Measurements from ENCODE around the gene IFI30.
"Not testable (repeated sequence)": the region's sequence is repeated elsewhere in the genome, so short reads cannot be mapped to it uniquely, and the experiment has no call there.

The IFI30 gene

DNA sequence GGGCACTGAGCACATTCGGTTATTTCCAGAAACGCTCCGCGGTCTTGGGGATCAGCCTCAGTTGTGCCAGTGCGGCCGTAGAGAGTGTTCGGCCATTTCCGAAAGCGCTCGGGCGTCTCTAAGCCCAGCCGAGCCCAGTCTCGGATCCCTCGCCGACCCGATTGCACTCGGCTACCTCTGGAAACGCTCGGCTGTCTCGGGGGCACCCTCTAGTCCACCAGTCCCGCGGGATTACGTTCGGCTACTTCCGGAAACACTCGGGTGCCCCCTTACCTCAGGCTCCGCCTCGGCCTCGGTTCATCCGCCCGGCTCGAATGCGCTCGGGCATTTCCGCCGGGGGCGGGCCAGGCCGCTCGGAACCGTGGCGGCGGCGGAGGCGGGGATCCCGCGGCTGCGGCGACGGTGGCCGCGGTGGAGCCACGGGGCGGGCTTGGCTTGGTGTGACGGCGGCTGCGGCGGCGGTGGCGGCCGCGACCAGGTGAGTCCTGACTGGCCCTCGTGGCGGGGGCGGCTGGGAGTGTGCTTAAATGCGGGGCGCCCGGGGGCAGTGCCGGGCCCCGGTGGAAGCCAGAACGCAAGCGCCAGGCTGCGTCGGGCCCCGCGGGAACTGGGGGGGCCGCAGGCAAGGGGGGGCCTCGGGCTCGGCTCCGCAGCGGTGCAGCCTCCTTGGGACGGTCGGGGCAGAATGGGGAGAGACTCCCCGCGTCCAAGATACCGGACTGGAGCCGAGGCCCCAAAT is 20.6 kb upstream of the IFI30 start, which contains the start of gene PIK3R2:
Gene PIK3R2, plus strand, starts transcription at position 347 of the 739 bp plus-strand sequence. CDS start 2,717 bp downstream, outside the sequence.
- peak; percentile 96 for DNase-seq (ENCODE audit: low read depth)

DNA sequence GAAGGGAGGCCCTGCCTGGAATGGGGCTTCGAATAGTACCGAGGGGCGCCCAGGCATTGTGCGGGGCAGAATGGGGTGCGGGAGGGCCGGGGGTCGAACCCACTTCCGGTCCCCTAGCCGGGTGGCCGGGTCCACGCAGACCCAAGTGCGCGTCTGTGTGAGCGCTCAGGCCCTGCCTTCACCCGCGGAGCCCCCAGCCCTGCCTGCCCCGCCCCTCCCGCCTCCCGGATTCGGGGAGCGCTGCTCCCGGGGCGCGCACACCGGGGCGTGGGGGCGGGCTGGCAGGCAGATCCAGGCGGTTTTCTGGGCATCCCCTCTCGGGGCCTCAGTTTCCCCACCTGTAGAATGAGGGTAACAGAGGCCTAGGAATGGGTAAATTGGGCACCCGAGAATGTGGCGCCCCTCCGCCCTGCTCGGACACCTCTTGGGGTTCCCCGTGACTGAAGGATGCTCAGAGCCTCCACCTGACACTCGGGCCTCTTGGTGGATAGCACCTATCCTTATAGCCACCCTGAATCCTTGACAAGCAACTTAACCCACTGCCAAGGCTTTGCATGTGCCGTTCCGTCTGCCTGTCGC is 20.0 kb upstream of the IFI30 start:
- no peak for DNase-seq (ENCODE audit: low read depth)

DNA sequence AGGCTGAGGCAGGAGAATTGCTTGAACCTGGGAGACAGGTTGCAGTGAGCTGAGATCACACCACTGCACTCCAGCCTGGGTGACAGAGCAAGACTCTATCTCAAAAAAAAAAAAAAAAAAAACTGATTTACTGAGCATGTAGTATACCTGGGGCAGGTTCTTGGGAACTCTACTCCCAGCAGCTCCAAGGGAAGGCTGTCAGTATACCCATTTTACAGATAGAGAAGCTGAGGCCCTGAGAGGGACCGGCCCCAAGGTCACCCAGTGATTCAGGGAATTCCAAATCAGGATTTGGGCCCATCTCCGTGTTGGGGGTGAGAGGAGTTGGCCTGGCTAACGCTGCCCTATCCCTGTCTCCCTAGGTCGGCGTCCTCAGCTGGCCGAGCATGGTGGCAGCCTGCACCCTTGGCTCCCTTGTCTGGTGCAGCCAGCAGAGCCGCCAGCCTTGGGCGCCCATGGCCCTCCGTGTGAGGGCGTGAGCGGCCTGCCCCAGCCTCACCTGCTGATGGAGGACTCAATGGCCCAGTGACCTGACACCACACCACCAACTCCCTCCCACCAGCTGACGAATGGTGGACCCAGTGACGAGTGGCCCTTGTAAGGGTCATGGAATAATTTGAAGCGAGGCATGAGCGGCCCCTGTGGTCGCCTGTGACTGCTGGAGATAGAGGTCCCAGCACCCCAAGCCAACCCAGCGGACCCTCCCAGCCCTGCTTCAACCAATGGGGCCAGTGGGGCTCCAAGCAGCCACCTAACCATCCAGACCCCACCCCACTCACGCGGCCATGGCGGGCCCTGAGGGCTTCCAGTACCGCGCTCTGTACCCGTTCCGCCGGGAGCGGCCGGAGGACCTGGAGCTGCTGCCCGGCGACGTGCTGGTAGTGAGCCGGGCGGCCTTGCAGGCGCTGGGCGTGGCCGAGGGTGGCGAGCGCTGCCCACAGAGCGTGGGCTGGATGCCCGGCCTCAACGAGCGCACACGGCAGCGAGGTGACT is 18.2 kb upstream of the IFI30 start:
- DNase-seq (ENCODE audit: low read depth), result no peak

DNA sequence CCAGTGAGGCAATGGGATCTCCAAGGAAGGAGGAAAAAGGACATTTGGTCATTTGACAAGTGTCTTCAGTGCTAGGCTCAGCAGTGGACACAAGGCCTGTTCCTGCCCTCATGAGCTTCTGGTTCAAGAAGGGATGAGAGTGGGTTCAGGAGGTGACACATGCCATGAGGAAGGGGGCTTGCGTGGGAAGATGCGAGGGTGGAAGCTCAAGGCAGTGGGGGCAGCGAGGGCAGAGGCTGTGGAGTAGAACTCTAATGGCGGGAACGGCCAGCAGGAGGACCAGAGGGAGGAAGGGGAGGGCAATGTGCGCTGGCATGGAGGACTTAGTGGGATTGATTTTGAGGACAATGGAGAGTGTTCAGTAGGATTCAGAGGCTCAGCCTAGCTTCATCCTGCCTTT is 17.3 kb upstream of the IFI30 start:
- no peak for DNase-seq (ENCODE audit: low read depth)

DNA sequence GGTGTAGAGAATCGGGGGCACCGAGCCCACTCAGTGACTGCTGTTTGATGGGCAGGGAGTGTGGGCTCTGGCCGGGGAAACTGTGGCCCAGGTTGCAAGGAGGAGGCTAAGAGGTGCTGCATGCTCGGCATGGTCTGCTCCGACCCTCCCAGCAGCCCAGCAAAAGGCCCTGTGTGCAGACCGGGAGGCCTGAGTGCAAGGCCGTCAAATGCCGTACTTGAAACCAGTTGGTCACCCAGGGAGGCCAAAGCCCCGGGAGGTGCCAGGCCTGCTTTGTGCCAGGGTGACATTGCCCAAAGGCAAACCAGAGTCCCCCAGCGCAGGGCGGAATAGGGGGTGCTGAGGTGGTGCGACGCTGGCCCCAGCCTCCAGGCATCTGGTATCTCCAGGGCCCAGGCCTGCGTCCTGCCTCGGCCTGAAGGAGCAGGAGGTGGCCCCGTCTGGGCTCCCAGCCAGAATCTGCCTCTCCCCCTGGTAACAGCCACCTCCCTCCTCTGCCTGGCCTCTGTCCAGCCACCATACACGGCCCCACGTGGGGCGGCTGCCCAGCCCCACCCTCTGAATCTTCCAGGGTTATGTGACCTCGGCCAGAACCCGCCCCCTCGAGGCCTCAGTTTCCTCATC is 16.7 kb upstream of the IFI30 start:
- no peak for DNase-seq (ENCODE audit: low read depth)

DNA sequence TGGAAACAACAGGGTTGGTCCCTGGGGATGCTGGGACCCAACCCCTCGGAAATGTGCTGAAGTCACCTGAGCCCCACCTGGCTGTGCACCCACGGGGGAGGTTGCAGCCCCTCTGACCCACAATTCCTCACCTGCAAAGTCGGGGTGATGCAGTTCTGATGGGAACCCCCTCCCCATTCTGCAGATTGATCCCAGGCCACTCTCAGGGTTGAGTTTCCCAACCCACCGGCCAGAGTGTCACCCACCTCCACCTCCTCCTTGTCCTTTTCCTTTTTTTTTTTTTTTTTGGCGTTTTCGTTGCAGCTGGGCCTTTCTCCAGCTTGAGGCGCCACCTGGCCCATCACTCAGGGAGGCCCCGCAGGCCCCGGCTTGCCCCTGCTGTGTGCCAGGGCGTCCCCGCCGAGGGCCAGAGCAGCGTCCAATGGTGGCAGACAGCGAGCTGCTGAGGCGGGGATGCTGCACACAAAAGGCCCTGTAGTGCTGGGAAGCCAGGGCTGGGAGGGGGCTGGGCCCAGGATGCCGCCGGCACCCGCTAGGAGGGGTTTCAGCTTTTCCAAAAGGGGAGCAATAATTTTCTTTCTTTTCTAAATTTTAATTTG is 16.0 kb upstream of the IFI30 start:
- no peak for DNase-seq (ENCODE audit: low read depth)

DNA sequence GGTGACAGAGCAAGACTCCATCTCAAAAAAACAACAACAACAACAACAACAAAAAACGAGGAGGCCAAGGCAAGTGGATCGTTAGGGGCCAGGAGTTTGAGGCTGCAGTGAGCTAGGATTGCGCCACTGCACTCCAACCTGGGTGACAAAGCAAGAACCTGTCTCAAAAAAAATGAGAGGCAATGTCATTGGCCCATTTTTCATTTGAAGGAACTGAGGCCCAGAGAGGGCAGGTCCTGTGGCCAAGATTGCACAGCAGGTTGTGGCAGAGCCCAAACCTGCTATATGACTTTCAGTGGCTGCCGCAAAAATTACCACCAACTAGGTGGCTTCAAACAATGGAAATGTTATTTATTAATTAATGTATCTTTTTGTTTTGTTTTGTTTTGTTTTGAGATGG is 15.1 kb upstream of the IFI30 start:
- DNase-seq (ENCODE audit: low read depth), result no peak

DNA sequence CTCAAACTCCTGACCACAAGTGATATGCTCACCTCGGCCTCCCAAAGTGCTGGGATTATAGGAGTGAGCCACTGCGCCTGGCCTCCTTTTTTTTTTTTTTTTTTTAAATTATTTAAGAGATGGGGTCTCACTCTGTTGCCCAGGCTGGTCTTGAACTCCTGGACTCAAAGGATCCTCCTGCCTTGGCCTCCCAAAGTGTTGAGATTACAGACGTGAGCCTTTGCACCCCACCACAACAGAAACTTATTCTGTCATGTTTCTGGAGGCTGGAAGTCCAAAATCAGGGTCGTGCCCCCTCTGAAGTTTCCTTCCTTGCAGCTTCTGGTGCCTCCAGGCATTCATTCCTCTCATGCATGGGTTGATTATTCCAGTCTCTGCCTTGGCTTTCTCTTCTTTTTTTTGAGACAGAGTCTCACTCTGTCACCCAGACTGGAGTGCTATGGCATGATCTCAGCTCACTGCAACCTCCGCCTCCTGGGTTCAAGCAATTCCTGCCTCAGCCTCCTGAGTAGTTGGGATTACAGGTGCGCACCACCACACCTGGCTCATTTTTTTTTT is 14.5 kb upstream of the IFI30 start:
- not testable (repeated sequence) for DNase-seq (ENCODE audit: low read depth)

DNA sequence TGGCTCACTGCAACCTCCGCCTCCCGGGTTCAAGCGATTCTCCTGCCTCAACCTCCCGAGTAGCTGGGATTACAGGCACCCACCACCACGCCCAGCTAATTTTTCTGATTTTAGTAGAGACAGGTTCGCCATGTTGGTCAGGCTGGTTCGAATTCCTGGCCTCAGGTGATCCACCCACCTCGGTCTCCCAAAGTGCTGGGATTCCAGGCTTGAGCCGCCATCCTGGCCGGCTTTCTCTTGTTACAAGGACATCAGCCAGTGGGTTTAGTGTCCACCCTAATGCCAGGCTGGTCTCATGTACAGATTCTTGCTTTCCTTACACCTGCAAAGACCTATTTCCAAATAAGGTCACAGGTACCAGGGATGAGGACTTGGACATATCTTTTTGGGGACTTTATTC is 13.8 kb upstream of the IFI30 start:
- no peak for DNase-seq (ENCODE audit: low read depth)

DNA sequence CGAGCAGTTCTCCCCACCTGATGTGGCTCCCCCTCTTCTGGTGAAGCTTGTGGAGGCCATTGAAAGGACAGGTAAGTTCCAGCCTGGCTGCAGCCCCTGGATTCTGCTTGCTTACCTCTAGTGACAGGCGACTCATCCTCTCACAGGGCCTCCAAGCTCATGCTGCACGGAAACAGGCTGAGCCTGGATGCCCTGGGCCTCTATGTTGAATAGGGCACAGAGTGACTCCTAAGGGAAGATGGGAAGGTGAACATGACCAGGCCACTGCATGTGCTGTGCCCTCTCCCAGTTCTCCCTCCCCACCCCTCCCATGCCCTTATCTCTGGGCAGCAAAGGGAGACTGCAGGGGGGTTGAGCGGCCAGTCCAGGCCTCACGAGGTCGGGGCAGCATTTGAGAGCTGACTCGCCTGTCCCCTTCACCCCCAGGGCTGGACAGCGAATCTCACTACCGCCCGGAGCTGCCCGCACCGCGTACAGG is 13.1 kb upstream of the IFI30 start:
- DNase-seq (ENCODE audit: low read depth), result no peak

DNA sequence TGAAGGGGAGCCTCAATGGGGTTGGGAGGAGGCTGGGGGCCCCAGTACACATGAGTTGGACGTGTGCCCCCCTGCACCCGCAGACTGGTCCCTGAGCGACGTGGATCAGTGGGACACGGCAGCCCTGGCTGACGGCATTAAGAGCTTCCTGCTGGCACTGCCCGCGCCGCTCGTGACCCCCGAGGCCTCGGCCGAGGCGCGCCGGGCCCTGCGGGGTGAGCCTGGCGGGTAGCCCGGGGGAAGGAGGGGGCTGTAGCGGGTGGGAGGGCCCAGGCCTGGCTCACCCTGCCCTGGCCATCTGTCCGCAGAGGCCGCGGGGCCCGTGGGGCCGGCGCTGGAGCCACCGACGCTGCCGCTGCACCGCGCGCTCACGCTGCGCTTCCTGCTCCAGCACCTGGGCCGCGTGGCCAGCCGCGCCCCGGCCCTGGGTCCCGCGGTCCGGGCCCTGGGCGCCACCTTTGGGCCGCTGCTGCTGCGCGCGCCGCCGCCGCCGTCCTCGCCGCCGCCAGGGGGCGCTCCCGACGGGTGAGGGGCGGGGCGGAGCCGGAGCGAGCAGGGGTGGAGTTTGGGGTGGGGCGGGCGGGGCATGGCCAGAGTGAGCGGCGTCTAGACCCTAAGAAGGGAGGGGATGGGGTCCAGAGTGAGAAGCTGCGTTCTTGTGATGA is 12.5 kb upstream of the IFI30 start:
- no peak for DNase-seq (ENCODE audit: low read depth)

DNA sequence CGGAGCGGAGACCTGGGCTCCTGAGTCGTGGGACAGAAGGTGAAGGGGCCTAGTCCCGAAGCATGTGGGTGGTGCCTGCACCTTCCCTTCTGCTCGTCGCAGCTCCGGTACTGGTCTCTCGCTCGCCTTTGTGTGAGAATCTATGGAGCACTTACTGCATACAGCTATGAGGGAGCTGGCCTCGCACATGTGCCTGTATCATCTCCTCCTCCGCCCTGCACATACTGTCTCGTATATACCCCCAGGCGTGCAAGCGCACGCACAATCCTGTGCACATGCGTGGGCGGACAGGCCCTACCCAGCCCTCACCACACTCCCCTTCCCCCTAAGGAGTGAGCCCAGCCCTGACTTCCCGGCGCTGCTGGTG is 12.0 kb upstream of the IFI30 start:
- DNase-seq (ENCODE audit: low read depth), result no peak

DNA sequence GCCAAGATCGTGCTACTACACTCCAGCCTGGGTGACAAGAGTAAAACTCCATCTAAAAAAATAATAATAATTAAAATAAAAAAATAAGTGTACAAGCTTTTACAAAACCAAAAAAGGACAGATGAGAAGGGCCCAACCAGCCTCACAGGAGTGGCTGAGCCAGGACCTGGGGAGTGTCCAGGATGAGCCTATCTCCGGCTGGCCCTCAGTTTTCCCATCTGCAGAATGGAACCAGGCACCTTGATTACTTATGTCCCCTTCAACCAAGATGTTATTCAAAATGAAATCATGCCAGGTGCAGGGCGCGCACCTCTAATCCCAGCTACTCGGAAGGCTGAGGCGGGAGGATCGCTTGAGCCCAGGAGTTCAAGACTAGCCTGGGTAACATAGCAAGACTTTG is 9.5 kb upstream of the IFI30 start:
- DNase-seq (ENCODE audit: low read depth), result no peak

DNA sequence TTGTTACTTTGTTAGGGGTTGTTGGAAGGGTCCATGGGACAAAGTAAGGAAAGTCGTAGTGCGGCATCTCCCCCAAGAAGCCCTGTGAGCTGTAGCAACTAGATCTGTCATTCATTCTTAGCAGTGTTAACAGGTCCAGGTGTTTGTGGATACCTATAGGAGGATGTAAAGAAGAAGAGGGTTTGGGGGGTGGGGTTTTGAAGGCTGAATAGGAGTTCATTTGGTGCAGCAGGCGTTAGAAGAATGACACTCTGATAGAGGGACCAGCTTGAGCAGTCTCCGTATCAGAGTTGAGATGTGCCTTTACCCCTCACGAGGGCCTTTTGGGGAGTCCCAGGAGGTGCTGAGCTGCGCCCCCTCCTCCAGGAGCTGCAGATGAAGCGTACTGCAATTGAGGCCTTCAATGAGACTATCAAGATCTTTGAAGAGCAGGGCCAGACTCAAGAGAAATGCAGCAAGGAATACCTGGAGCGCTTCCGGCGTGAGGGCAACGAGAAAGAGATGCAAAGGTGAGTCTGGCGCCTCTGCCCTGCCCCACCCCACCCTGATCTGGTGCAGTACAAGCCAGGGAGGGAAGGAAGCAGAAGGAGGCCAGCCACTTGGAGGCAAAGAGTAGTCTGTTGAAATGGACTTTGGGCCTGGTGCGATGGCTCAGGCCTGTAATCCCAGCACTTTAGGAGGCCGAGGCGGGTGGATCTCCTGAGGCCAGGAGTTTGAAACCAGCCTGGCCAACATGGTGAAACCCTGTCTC is 7.6 kb upstream of the IFI30 start:
- no peak for DNase-seq (ENCODE audit: low read depth)

DNA sequence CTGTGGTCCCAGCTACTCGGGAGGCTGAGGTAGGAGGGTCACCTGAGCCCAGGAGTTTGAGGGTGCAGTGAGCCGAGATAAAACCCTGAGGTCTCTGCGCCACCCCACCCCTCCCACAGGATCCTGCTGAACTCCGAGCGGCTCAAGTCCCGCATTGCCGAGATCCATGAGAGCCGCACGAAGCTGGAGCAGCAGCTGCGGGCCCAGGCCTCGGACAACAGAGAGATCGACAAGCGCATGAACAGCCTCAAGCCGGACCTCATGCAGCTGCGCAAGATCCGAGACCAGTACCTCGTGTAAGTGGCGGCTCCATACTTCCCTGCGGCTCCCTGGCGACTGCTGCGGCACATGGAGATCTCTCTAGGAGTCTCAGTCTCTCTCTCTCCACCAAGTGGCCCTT is 6.6 kb upstream of the IFI30 start:
- no peak for DNase-seq (ENCODE audit: low read depth)

DNA sequence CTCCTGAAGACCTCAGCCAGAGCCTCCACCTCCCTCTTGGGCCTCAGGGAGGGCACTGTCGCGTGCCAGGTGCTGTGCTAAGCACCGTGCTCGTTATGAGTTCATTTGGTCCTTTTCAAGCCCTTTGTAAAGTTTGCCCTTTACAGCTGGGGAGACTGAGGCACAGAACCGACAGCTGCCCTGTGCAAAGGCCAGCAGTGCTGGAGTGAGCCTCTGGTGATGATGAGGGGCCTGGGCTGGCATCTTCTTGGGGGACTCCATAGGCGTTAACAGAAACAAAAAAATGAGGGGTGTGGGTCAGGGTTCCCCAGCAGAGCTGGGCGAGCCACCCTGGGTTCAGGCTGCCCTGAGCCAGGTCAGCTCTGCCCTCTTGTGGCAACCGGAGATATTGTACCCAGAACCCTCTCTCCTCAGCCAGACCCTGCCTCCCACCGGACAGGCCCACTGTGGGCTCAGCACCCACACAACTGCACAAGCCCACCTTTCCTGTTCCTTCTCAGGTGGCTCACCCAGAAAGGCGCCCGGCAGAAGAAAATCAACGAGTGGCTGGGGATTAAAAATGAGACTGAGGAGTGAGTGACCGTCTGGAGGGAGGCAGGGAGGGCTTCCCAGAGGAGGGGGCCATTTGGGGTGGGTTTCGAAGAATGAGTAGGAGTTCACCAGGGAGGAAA is 5.5 kb upstream of the IFI30 start:
- no peak for DNase-seq (ENCODE audit: low read depth)

DNA sequence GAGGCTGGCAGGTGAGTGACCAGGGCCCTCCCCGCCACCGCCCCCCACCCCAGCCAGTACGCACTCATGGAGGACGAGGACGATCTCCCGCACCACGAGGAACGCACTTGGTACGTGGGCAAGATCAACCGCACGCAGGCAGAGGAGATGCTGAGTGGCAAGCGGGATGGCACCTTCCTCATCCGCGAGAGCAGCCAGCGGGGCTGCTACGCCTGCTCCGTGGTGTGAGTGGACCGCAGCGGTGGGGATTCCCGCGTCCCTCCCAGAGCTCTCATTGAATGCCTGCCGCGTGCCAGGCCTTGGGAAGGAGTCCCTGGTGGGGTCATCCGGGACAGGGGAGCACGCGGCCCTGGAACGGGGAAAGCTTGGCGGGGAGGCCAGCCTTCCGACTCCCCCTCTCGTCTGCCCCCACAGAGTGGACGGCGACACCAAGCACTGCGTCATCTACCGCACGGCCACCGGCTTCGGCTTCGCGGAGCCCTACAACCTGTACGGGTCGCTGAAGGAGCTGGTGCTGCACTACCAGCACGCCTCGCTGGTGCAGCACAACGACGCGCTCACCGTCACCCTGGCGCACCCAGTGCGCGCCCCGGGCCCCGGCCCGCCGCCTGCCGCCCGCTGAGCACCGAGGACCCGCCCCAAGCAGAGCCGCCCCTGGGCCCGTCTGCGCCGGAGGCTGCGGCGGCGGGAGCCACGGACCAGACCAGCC is 4.8 kb upstream of the IFI30 start:
- DNase-seq (ENCODE audit: low read depth), result no peak

DNA sequence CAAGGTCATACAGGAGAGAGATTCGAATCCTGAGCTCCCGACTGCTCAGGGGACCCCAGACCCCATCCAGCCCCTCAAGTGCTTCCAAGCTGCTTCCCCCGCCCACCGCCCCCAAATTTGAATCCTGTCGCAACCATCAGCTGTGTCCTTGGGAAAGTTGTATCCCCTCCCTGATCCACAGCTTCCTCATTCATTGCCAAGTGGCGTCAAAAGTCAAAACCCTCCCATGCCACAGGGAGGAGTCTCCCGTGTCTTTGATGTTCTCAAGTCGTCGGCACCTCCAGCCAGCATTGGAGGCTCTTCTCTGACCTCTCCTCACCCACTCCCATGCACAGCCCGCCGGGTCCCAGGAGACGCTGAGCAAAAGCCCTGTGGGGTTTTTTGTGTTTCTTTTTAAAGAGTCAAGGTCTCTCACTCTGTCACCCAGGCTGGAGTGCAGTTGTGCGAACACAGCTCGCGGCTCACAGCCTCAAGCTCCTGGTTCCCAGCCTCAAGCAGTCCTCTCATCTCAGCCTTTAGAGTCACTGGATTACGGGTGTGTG is 2.8 kb upstream of the IFI30 start:
- DNase-seq (ENCODE audit: low read depth), result no peak

All from stromal cell of bone marrow (primary cell).